Ascending aorta (tissue), 2 donors: Measurements from ENCODE around the gene EDC3. TPM values are rescaled to one million over a fixed set of nuclear protein-coding genes. Genes with fewer than 3 reads are reported as not detected.

Experiments
- DNase-seq, 2 donors: peaks; one replicate each; pipeline ENCODE4 v3.0.0-alpha.2; 2019; ENCODE audit warnings: low spot score in 2 of 2
- H3K27ac ChIP-seq, 2 donors: fragments of 200-600 bp; sonication (generic); one replicate each; pipeline ENCODE4 v1.5.1; 2016 to 2017; ENCODE audit warnings: mild to moderate bottlenecking in 1 of 2
- H3K27me3 ChIP-seq: fragments of 200-600 bp; sonication (generic); one replicate; pipeline ENCODE4 v1.5.1; 2017
- H3K36me3 ChIP-seq, 2 donors: fragments of 200-600 bp; sonication (generic); one replicate each; pipeline ENCODE4 v1.5.1; 2016
- H3K4me1 ChIP-seq, 2 donors: fragments of 200-600 bp; sonication (generic); one replicate each; pipeline ENCODE4 v1.5.1; 2016 to 2017; ENCODE audit warnings: mild to moderate bottlenecking in 1 of 2
- H3K4me3 ChIP-seq, 2 donors: fragments of 200-600 bp; sonication (generic); one replicate each; pipeline ENCODE4 v1.5.1; 2016 to 2017; ENCODE audit warnings: mild to moderate bottlenecking in 1 of 2
- H3K9me3 ChIP-seq, 2 donors: fragments of 200-600 bp; sonication (generic); one replicate each; pipeline ENCODE4 v1.5.1; 2016
- intact Hi-C: fragments of 100-400 bp; cut with DNase I; formaldehyde crosslinking; loops from one replicate; pipeline ENCODE4 v1.15.1; 2023
- total RNA-seq: library from RNA; depleted of rRNA; stranded (reverse); fragments of >200 nt; gene quantifications from one replicate; pipeline ENCODE4 v1.1.0, GENCODE V29; 2016
- TF ChIP-seq, protein P1 (sequence below), 3 experiments: fragments of 200-600 bp in 2 of 3; fragments of 450-650 bp in 1 of 3; sonication (generic) in 2 of 3; IDR thresholded peaks; one replicate each; pipeline ENCODE4 v1.5.1; 2016 to 2019; ENCODE audit warnings: antibody characterized with exemption in 3 of 3, mild to moderate bottlenecking in 1 of 3, moderate library complexity in 1 of 3

Gene EDC3
- total RNA-seq, 1 donor from 2014 or later, result 8.8 TPM

DNA sequence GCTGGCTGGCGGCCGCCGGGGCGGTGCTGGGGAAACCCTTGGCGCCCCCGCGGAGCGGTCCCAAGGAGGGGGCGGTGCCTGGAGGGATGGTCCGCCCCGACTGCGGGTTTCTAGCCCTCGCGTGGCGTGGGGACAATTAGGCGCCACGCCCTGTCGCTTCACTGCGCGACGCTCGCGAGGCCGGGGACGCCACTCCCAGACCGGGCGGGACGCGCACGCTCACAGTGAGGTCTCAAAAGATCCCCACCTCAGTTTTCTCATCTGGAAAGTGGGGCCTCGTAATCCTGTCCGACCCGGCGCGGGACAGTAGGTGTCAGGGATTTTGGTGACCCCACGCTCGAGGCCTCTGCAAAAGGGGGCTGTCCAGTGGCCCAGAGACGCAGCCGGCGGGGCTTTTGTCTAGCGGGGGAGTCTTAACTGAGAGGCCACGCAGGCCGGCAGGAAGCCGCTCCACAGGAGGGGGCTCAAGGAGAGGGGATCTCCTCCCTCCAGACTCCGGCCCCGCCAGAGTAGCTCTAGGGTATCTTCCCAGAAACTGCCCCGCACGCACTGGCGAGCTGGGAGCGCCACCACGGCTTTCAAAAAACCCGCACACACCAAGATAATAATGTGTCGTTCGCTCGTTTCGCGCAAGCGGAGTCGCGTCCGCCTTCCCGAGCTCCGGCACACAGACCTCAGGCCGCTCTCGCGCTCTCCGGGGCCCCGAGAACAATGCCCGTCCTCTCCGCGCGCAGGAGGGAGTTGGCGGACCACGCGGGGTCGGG, 80.9 kb downstream of the EDC3 start:
- Histone ChIP-seq H3K27ac (peak overlapping the region; percentile 98 to 99), H3K4me1 (peaks cover 17 to 19% of the 10 kb centered on the region in 2 donors), H3K27me3 (no peaks in the 10 kb centered on the region), H3K9me3 (no peaks in the 10 kb centered on the region), H3K4me3 (peak overlapping the region; percentile 76 to 86), H3K36me3 (peaks cover 8% of the 10 kb centered on the region in 2 donors)
- peak; percentile 46 to 94 for DNase-seq
- TF ChIP-seq, protein P1, sequence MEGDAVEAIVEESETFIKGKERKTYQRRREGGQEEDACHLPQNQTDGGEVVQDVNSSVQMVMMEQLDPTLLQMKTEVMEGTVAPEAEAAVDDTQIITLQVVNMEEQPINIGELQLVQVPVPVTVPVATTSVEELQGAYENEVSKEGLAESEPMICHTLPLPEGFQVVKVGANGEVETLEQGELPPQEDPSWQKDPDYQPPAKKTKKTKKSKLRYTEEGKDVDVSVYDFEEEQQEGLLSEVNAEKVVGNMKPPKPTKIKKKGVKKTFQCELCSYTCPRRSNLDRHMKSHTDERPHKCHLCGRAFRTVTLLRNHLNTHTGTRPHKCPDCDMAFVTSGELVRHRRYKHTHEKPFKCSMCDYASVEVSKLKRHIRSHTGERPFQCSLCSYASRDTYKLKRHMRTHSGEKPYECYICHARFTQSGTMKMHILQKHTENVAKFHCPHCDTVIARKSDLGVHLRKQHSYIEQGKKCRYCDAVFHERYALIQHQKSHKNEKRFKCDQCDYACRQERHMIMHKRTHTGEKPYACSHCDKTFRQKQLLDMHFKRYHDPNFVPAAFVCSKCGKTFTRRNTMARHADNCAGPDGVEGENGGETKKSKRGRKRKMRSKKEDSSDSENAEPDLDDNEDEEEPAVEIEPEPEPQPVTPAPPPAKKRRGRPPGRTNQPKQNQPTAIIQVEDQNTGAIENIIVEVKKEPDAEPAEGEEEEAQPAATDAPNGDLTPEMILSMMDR (IDR thresholded peaks at IDR 0.05), result no peak
- intact Hi-C loops, result loop anchor here (1.0 to 10.0 kb wide), 8 partner anchors 17 to 618 kb away; partner anchors contain the start of genes ARID3B, EDC3, RPP25 and UBL7

DNA sequence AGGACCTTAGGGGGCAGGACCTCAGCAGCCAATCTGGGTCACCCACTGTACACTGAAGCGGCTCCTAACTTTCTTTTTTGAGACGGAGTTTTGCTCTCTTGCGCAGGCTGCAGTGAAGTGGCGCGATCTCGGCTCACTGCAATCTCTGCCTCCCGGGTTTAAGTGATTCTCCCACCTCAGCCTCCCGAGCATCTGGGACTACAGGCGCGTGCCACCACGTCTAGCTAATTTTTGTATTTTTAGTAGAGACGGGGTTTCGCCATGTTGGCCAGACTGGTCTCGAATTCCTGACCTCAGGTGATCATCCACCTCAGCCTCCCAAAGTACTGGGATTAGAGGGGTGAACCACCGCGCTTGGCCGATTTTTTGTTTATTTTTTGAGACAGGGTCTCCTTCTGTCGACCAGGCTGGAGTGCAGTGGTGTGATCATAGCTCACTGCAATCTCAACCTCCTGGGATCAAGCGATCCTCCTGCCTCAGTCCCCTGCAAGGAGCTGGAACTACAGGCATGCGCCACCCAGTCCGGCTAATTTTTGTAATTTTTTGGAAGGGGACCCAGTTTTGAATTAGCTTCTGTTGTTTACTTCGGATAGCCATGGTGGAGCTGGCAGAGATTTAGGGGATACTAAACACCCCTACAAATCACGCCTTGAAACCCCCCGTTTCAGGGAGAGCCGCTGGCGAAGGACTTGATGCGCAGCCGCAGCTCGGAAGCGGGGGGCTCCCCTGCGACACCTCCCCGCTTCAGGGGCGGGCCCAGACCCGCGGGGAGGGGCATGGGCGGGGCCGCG, 81.7 kb downstream of the EDC3 start:
- Histone ChIP-seq H3K27me3 (no peaks in the 10 kb centered on the region), H3K9me3 (no peaks in the 10 kb centered on the region), H3K4me1 (peaks cover 17 to 19% of the 10 kb centered on the region in 2 donors), H3K4me3 (peak overlapping the region; percentile 76 to 86), H3K27ac (peak overlapping the region; percentile 98 to 99), H3K36me3 (peaks cover under 1% of the 10 kb centered on the region in 2 donors)
- DNase-seq, result no peak
- intact Hi-C loops, result loop anchor here (1.0 to 10.0 kb wide), 6 partner anchors 16 to 617 kb away; partner anchors contain the start of genes ARID3B and RPP25
- TF ChIP-seq, protein P1 (IDR thresholded peaks at IDR 0.05), result no peak

DNA sequence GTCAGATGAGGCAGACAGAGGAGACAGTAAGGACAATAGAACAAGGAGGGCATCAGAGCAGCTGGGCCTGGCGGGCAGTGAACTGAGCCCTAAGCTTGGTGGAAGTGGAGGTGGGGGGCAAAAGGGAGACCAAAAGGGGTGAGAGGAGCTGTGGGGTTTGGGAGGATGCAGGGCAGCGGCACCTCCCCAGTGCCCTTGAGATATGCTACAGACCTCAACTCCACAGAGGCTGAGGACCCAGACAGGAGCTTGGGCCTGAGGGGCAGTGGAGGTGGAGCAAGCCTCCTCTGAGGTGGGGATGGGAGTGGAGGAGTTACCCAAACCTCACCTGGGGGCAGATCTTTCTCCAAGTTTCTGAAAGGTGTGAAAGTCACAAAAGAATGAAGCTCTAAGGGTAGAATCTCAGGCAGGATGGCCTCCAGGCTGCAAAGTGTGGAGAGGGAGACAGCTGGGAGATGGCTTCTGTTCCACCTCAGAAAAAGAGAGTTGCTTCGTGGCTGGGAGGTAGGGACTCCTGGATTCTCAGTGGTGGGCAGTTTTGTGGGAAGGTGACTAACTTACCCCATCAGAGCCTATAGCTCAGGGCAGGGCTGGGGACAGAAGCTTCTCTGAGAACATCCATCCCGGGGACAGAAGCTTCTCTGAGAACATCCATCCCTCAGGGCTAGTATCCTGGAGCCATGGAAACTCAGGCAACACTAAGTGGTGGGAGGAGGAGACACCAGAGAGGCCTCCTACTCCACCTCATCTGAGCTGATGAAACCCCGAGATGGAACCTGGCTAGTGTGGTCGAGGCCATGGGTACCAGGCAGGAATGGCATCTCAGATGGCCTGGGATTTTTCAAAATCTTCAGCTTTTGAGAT, 82.5 kb downstream of the EDC3 start:
- H3K27me3 ChIP-seq, result no peaks in the 10 kb centered on the region
- intact Hi-C loops, result loop anchor here (10.0 kb wide), 1 partner anchor 341 kb away; the partner anchor contains the start of gene RPP25
- TF ChIP-seq, protein P1 (IDR thresholded peaks at IDR 0.05), result no peak

DNA sequence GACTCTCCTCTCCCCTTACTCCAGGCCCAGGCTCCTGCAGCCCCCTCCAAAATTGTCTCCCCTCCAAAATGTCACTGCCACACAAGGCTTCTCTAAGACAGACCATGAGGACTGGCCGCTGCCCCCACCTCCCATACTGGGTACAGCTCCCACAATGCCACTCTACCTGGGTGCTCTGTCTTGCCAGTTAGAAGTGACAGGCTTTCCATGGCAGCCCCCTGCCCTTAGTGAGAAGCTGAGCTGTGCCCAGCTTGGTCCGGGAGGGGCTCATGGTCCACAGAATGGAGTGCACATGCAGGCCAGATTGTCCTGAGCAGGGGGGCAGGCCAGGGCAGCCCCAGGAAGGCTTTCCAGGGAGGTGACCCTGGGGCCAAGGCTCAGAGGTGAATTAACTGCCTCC, 83.1 kb downstream of the EDC3 start:
- H3K4me3 ChIP-seq, result no peak overlapping the region
- peaks cover 13 to 16% of the 10 kb centered on the region in 2 donors for H3K4me1 ChIP-seq
- TF ChIP-seq, protein P1 (IDR thresholded peaks at IDR 0.05), result no peak
- no peak for DNase-seq
- H3K9me3 ChIP-seq, result no peaks in the 10 kb centered on the region
- intact Hi-C loops, result loop anchor here (10.0 kb wide), 1 partner anchor 342 kb away; the partner anchor contains the start of gene RPP25
- H3K27ac ChIP-seq, result no peak overlapping the region
- H3K36me3 ChIP-seq, result no peaks in the 10 kb centered on the region
- H3K27me3 ChIP-seq, result no peaks in the 10 kb centered on the region

More for the DNA sequence above, 82.5 kb downstream of the EDC3 start:
- no peak overlapping the region for H3K4me3 ChIP-seq
- H3K36me3 ChIP-seq, result no peaks in the 10 kb centered on the region
- no peaks in the 10 kb centered on the region for H3K9me3 ChIP-seq
- H3K4me1 ChIP-seq, result peaks cover 17 to 18% of the 10 kb centered on the region in 2 donors
- H3K27ac ChIP-seq, result peak overlapping the region; percentile 98 to 99
- no peak for DNase-seq

DNA sequence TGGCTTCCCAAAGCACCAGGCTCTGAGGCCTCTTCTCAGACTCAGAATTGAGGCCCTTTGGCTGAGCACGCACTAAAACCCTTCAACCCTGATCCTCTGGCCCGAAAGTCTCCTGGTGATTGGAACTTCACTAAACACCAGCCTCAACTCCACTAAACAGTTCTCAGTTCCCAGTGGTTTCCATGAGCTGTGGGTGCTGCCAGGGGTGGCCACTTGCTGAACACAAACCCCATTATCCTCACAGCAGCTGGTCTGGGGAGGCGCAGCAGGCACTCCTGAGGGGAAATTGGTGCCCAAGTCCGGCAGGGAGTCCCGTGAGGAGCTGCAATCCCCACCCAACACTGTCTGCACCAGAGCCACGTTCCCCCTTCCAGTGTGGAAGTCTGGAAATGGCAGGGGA, 84.0 kb downstream of the EDC3 start:
- H3K27me3 ChIP-seq, result no peaks in the 10 kb centered on the region
- no peaks in the 10 kb centered on the region for H3K36me3 ChIP-seq
- TF ChIP-seq, protein P1 (IDR thresholded peaks at IDR 0.05), result no peak
- peaks cover 5 to 9% of the 10 kb centered on the region in 2 donors for H3K4me1 ChIP-seq
- intact Hi-C loops, result loop anchor here (10.0 kb wide), 1 partner anchor 343 kb away; the partner anchor contains the start of gene RPP25
- no peaks in the 10 kb centered on the region for H3K9me3 ChIP-seq
- no peak overlapping the region for H3K4me3 ChIP-seq
- DNase-seq, result no peak
- no peak overlapping the region for H3K27ac ChIP-seq
